NCI-H2107 treated with DMSO at 0.1 percent for 48 hours (cell line): ENCODE data around the gene ISL1.

Source experiments
- DNase-seq: peaks from one replicate; lab custom pipeline; 2025; ENCODE audit not compliant: unreplicated experiment; lab: John Stamatoyannopoulos, UW

The ISL1 gene

DNA sequence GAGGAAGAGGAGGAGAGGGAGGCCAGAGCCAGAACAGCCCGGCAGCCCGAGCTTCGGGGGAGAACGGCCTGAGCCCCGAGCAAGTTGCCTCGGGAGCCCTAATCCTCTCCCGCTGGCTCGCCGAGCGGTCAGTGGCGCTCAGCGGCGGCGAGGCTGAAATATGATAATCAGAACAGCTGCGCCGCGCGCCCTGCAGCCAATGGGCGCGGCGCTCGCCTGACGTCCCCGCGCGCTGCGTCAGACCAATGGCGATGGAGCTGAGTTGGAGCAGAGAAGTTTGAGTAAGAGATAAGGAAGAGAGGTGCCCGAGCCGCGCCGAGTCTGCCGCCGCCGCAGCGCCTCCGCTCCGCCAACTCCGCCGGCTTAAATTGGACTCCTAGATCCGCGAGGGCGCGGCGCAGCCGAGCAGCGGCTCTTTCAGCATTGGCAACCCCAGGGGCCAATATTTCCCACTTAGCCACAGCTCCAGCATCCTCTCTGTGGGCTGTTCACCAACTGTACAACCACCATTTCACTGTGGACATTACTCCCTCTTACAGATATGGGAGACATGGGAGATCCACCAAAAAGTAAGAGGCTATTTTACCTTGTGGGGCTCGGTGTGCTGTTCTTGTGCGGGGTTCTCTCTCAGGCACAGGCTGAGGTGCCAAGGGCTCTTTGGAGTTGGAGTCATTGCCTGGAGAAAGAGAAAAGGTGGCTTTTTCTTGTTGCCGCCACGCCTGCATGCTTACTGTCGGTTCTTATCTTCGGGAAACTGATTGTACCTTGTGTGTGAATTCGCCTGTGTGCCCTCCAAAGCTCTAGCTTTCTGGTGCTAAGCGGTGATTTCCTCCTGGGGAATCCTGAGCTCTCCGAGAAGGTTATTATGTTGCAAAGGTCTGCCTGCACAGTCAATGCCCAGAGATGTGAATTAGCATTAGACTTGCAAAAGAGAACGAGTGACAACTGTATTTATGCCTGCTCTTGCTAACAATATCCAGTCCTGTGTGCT is at the start of gene ISL1:
Gene ISL1, plus strand, starts transcription at position 318 of the 991 bp plus-strand sequence. Its CDS starts 224 bp downstream, at position 542.
- peak; percentile 42 for DNase-seq

DNA sequence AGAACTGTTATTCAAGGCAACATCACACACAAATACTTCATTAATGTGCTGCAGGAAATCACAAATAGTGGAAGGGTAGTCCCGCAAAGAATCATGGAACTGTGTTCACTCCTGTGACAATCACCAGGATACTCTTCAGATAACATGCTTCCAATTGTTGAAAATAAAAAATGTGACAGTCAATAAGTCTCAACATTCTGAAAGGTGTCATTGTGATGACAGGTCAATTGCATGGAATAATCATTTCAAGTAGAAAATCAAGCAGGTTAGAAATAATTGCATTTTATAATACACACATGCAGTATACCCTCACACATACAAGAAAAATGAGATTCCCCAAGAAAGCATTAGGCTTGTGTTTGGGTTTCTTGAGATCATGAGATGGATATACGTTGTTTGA is 46.4 kb upstream of the ISL1 start:
- DNase-seq, result no peak

DNA sequence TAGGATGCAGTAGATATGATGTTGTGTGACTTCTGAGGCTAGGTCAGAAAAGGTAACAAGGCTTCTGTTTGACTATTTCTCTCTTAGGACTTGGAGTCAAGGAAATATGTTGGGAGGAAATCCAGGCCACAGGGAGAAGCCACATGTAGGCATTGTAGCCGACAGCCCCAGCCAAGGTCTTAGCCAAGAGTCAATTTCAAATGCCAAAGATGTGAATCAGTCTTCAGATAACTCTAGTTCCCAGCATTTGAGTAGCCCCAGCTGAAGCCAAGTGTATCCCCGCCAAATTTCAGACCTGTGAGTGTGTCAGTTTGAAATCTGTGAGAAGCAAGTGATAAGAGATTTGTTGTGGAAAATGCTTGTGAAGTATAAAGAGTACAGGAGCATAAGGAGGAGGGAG is 38.1 kb upstream of the ISL1 start:
- no peak for DNase-seq

DNA sequence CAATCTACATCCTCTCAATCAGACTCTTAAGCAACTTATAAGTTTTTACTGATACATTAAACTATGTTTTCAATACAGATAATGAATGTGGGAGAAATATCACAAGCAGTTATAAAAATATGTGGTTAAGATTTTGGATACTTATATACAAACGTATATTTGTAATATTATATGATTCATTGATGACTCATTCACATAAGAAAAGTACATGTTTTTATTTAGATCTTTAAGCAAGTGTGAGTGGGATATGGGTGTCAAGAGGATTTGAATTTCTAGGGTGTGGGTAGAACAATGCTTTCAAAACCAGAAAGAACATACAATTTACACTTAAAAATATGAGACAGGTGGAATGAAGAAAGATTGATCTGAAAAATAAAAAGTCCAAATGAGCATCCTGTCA is 36.1 kb upstream of the ISL1 start:
- no peak for DNase-seq

DNA sequence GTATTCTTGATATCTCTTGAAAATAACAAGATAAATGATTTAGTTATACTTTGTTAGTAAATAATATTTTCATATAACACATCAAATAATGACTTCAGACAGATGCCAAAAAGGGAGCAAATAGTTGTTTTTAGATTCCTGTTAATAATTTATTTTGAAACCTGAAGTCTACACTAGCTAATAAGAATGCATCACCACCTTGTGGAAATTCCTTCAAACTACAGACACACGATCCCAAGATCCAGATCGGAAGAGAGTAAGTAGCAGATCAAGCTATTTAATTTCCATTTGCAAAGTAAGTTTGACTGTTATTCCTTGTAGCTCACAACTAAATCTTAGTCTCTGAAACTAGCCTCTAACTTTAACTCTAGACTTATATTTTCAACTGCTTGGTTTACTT is 35.5 kb upstream of the ISL1 start:
- DNase-seq, result no peak

DNA sequence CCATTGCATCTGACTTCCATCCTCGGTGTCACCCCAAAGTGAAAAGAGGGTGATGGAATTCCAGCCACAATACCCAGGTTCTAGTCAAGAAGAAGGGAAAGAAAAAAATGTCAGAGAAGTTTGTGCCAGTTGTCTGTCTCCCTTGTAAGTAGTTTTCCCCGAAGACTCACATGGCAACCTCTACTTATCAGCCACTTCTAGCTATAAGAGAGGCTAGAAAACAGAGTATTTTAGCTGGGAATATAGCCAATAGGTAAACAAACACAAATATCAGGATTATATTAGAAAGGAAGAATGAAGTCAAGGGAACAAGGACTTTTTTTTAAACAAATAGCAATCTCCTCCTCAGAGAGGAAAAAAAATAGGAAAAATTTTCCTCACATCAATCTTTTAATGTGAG is 12.2 kb upstream of the ISL1 start:
- DNase-seq, result no peak

DNA sequence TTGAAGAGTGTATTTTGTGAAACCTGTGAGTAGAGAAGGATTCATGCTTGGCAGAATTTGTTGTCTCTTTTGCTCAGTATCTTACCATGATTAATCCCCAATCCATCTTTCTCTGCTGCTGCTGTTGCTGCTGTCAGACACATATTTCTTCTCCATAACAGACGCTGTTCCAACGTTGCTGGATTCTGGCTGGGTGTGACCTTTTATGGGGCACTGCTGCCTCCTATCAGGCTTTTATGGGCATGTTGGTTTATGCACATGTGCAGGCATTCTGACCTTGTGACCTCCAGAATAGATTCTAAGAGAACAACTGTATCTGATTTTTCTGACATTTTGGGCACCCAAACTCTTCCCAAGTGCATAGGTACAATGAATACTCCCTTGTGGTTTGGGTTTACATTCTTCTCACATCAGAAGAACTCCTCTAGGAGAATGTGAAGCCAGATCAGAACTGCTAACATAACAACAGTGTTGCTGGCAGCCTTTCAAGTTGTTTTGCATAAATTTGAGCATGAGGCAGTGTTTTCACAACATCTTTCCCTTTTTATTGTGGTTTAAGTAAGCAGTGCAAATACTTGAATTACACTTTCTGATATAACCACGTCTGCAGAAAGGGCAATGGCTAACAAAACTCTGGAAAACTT is 9.2 kb upstream of the ISL1 start:
- DNase-seq, result no peak

DNA sequence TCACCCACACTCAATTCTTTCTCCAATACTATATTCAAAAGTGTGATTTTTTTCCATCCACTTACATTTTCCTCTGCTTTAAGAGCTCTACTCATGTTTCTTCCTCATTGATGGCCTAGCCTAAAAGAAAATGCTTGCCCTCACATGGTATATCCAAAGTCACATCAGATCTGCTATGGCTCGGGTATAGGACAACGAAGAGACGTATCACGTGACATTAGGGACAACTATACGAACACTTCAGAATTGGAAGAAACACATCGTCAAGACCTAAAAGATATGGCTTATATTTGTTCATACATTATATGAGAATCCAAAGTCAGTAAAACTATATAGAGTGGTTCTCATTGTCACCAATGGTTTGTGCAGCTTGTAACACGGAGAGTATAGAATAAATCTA is 8.2 kb upstream of the ISL1 start:
- no peak for DNase-seq

DNA sequence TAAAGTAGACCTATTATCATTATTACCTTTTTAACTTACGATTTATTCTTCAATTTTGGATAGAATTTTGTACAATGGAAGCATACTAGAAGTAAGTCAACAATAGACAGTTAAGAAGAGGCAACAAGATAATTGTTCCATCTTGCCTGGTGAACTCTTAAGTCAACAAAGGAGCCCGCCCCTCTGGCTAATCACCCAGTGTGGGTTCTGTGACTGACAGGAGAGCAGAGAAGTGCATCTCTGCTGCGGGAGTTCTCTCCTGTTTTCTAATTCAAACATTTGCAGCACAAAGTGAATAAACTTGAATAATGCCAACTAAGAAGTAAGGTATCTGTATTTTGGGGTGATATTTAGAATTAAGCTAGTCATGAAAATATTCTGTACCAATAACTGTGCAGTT is 6.7 kb upstream of the ISL1 start:
- no peak for DNase-seq

DNA sequence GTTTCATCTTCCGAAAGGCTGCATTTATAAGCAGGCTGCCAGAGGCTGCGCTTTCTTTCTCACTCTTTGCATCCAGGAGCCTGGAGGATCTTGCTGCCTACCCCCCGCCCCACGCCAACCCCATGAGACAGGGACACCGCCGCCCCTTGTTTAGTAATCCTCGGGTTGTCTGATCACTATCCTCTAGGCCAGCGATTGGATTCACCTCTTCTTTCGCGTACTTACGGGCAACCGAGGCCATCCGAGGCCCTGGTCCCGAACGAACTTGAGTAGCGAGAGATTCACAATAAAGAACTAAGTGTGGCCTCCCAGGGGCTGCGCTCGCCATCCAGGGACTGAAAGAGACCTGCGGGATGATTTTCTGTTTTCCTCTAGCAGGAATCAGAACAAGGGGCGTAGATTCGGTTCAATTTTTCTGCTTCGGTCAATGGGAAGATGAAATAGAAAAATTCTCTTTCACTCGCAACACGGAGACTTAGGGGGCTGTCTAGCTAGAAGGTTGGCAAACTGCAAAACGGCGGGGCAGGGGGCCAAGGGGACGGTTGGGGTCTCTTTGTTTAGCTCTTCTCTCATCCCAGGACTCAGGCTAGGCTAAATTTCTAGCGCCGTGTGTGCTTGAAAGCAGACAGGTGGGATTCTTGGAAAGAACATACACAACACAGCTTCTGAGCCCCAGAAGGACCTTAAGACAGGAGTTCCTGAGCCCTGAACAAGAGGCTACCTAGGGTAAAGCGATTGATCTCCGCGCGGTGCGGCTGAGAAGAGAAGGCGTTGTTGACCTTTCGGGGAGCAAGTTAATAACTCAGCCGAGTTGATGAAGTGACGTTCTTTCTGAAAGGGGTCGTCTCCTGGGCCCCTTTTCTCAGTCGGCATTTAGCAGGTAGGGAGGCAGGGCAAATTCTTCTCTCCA is 5.8 kb upstream of the ISL1 start:
- no peak for DNase-seq

DNA sequence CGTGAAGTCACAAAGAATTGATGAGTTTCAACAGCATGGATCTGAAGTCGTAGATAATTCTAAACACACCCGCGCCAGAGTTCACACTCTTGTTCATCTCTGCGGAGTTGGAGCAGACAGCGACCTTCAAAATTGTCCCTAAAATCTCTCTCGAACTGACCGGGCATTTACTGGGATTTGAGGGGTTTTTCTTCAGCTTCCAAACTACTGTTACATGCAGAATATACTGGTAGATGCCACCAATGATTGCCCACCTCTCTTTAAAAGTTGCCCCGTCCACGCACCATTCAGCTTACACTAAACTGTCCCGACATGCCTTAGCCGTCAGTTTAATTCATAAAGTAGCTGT is 5.2 kb upstream of the ISL1 start:
- DNase-seq, result no peak

DNA sequence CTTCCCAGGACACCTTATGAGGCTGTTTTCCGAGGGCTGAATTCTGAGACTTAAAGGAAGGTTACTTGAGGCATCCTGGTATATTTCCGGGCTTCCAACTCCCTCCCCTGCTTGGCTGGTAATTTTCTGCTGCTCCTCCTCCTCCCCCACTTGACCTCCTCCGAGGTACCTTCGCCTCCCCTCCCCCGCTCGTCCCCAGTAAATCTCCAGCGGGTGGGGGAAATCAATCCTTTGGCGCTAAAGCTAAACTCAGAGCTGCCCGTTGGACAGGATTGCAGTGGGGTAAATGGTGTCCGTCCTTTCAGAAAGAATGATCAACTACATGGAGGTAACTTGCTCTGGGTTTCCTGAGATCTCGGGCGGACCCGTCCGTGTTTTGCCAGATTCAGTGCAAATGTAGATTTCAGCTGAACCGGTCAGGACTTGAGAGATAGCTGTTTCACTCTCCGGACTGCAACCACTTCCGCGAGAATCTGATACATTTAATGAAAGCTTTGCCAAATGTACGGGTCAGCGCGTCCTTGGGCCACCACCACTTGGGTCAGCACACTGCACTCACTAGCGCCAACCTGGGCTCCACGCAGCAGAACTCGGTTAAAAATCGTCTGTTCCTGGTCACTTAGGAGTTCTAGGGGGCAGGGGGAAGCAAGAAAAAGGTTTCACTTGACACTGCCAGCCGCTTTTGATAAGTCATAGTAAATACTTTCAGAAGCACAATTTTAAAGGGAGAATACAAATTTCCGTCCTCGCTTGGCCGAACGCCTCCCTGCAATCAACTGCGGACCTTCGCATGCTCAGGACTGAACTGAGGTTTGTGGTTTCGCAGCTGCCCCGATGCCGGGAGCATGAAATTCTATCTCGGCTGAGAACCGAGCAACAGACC is 4.6 kb upstream of the ISL1 start:
- no peak for DNase-seq

DNA sequence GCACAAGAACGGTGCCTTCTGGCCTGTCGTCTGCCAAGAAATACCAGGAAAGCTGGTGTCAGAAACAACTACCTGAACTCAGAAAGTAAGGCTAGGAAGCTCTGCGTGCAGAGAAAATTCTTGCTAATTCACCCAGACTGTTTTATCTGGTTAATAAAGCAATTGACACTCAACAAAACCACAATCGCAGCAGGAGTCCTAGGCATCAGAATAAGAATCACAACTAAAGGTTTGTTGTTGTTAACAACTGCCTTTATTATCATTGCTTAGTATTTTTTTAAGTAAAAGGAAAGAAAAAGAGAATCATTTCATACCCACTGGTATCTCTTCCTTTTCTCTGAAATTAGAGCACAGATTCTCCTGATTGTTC is 3.9 kb upstream of the ISL1 start:
- DNase-seq, result peak; percentile 48

DNA sequence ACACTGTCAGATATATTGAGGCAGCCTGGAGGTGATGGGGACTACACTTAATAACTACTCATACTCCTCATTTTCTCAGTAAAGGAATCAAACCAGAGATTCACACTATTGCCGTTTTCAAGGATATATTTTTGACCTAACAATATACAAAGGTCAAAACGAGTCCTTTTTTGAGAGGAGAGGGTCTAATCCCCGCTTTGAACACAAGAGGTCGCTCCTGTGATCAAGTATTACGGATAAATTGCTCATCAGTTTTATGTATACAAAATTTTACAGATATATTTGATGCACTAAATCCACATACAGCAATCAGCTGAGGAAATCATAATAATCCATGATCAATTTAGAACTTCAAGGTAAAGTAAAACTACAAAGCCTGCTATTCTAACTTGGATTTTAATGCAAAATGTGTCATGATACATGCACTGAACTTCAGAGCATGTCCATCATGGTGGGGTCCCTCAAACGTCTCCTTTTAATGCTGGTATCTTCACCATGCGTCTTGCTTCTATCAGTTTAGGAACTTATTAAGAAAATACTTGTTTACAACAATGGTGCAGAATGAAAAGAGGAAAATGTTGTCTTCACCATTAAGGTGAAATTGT is 2.5 kb upstream of the ISL1 start:
- DNase-seq, result peak; percentile 47

DNA sequence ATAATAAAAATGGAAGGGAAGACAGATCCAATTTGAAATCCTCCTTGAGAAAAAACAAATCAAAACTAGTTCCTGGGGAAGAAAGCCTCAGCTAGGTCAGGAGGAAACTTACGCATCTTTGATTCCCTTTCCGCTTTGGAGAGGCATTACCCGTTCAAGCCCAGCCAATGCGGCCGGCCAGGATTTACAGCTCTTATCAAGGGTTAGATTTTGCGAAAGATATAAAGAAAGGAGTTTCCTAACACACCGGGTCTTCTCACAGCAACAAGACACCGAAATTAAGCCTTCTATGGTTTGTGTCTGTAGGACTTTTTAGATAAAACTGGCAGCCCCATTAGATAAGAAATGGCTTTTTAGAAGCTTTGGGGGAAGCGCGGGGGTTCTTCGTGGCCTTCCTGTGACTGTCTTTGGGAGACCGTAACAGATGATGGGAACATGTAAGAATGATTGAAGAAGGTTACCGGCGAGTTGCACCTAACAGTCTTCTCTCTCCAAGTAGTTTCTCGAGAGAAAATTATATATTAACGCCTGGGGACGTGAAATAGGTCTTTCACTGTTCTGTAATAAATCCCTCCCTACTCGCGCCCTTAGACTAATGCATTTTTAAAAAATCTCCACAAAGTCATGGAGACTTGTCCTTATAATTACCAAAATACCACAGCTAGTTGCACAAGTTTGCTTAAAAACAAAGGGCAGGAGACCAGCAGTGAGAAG is 1.3 kb upstream of the ISL1 start:
- DNase-seq, result no peak

DNA sequence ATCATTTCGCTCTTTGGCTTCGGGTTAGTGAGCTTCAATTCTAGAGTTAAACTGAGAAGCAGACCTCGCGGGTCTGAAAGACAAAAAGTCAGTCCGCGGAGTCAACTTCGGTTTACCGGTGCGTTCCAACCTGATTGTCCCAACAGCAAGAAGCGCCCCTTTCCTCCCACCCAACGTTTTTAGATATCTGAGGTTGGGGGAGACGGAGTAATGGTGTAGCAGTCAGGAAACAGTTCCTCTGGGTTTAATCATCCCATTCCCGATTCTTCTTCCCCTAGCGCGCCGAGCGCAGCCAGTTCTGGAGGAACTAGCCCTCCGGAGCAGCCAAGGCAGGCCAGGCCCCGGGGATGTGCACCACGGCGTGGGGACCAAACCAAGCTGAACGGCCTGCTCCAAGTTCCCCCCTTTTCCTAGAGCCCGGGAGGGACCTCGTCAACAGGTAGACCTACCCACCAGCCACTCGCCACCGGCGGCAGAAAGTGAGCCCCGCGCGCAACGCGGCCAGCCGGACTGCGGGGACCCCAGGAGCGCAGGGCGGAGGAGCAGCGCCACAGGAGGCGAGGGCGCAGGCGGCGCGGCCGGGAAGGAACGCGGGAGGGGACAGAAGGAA is 622 bp upstream of the ISL1 start:
- no peak for DNase-seq

DNA sequence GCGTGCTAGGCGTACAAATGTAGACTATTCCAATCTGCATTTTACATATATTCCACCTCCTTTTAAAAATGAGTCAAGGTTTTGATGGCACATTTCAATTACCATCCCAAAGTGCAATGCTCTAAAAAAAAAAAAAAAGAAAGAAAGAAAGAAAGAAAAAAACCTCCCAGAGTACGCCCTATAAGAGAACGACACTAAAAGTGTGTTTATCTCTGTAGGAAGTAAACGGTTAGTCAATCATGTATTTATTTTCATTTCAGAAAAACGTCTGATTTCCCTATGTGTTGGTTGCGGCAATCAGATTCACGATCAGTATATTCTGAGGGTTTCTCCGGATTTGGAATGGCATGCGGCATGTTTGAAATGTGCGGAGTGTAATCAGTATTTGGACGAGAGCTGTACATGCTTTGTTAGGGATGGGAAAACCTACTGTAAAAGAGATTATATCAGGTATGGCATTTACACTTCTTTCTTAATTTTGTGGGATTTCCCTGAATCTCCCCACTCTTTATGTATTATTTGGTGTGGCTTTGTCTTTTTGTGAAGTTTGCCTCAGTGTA is 1.1 kb downstream of the ISL1 start:
- DNase-seq, result no peak

DNA sequence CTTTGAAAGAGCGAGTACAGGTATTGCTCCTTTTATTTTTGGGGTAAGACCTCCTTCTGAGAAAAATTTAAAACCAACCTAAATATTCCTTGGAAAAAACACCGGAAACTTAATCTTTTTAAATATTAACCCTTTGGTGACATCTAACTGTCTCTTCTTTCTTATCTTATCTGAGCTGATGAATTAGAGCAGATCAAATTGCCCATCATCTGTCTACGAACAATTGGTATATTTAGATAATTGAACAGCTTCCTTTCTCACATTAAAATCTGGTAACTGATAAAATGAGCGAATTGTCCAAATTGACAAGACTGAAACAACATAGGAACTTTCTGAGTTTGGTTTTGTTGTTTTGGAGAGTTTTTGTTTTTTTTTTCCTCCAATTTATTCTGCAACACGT is 2.0 kb downstream of the ISL1 start:
- no peak for DNase-seq
